ENCODE measurements around the gene FADS2.

DNA sequence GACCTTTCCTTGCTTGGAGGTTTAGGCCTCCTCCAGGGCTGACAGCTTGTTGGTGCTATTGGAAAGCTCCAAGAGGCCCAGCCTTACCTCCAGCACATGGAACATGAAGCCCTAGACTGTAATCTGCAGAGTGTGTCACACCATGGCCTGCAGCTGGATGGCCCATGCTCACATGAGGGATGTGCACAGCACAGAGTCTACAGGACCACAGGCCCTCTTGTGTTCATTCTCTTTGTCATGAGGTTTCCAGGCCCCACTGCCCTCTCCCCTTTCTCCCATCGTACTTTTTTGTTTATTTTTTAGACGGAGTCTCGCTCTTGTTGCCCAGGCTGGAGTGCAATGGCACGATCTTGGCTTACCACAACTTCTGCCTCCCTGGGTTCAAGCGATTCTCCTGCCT, 21.3 kb upstream of the FADS2 start:
- TF ChIP-seq, protein P1, sequence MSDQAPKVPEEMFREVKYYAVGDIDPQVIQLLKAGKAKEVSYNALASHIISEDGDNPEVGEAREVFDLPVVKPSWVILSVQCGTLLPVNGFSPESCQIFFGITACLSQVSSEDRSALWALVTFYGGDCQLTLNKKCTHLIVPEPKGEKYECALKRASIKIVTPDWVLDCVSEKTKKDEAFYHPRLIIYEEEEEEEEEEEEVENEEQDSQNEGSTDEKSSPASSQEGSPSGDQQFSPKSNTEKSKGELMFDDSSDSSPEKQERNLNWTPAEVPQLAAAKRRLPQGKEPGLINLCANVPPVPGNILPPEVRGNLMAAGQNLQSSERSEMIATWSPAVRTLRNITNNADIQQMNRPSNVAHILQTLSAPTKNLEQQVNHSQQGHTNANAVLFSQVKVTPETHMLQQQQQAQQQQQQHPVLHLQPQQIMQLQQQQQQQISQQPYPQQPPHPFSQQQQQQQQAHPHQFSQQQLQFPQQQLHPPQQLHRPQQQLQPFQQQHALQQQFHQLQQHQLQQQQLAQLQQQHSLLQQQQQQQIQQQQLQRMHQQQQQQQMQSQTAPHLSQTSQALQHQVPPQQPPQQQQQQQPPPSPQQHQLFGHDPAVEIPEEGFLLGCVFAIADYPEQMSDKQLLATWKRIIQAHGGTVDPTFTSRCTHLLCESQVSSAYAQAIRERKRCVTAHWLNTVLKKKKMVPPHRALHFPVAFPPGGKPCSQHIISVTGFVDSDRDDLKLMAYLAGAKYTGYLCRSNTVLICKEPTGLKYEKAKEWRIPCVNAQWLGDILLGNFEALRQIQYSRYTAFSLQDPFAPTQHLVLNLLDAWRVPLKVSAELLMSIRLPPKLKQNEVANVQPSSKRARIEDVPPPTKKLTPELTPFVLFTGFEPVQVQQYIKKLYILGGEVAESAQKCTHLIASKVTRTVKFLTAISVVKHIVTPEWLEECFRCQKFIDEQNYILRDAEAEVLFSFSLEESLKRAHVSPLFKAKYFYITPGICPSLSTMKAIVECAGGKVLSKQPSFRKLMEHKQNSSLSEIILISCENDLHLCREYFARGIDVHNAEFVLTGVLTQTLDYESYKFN (CRISPR knock-in tag; conservative IDR thresholded peaks at IDR 0.05), result no peak
- TF ChIP-seq ZNF354B (CRISPR knock-in tag; IDR thresholded peaks at IDR 0.05) (no peak), ATF2 (CRISPR knock-in tag; IDR thresholded peaks at IDR 0.05) (no peak)

Measured in HepG2 (cell line).